ENCODE data around the gene HAGHL. TPM values are rescaled to one million over a fixed set of nuclear protein-coding genes. Genes with fewer than 3 reads are reported as not detected.

Gene HAGHL
- total and polyA plus RNA-seq, 10 donors: 7.7 to 75.8 (median 20.3) TPM

GRCh38 chr16:729768-730665 lies 3.1 kb downstream of the HAGHL start:
- peaks cover 0 to 61% (median 34%) of the 10 kb centered on the region in 6 donors for H3K36me3 ChIP-seq
- peaks cover 5 to 39% (median 33%) of the 10 kb centered on the region in 6 donors for H3K4me1 ChIP-seq
- DNase-seq: peak; percentile 79
- intact Hi-C loops (cut with DNase I; ENCODE audit: low total_unique reads): no loop called here
- no peak overlapping the region for H3K4me3 ChIP-seq
- H3K9me3 ChIP-seq: no peaks in the 10 kb centered on the region
- TF ChIP-seq CTCF (IDR thresholded peaks at IDR 0.05 in 8 of 11, conservative IDR thresholded peaks at IDR 0.05 in 3 of 11) (no peak), POLR2A (IDR thresholded peaks at IDR 0.05) (no peak), POLR2AphosphoS5 (IDR thresholded peaks at IDR 0.05) (peak in 2 of 3 donors; percentile 26 to 65)
- no peak overlapping the region for H3K27ac ChIP-seq
- H3K27me3 ChIP-seq (replicated peaks in 1 of 7): peaks cover 0 to 42% (median 18%) of the 10 kb centered on the region in 7 donors
- 91 to 96% (median 92%) methylated on average over 28 to 37 of the region's 37 CpGs for WGBS, 5 donors

- peaks cover 0 to 35% (median 18%) of the 10 kb centered on the region in 7 donors for H3K27me3 ChIP-seq (replicated peaks in 1 of 7)
- H3K4me3 ChIP-seq: no peak overlapping the region
- H3K36me3 ChIP-seq: peaks cover 0 to 69% (median 43%) of the 10 kb centered on the region in 6 donors
- peak; percentile 72 for DNase-seq
- WGBS, 5 donors: 84 to 93% (median 89%) methylated on average over 17 to 22 of the region's 22 CpGs
- H3K4me1 ChIP-seq: peaks cover 5 to 34% (median 31%) of the 10 kb centered on the region in 6 donors
- TF ChIP-seq POLR2A (IDR thresholded peaks at IDR 0.05) (no peak), POLR2AphosphoS5 (IDR thresholded peaks at IDR 0.05) (peak in 2 of 3 donors; percentile 1 to 2)
- no peak overlapping the region for H3K27ac ChIP-seq
- H3K9me3 ChIP-seq: no peaks in the 10 kb centered on the region
- intact Hi-C loops (cut with DNase I; ENCODE audit: low total_unique reads): no loop called here
These were observed 4.0 kb downstream of the HAGHL start for GRCh38 chr16:730666-731509.

DNA sequence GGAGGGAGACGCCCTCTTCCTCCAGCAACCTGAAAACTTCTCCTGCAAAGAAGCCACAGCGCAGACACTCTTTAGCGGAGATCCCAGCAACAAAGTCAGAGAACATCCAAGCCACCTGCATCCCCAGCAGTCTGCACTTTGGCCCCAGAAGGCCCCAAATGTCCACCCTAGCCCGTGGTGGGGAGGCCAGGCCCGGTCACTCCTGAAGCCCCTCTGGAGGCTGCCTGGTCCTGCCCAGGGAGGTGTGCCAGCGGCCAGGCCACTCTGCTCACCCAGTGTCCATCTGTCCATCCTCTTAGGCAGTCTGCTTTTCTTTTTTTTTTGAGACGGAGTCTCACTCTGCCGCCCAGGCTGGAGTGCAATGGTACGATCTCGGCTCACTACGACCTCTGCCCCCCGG lies 5.4 kb downstream of the HAGHL start:
- TF ChIP-seq POLR2A (IDR thresholded peaks at IDR 0.05) (no peak), CTCF (IDR thresholded peaks at IDR 0.05 in 8 of 11, conservative IDR thresholded peaks at IDR 0.05 in 3 of 11) (no peak), POLR2AphosphoS5 (IDR thresholded peaks at IDR 0.05) (no peak)
- H3K4me1 ChIP-seq: peaks cover 0 to 31% (median 19%) of the 10 kb centered on the region in 6 donors
- intact Hi-C loops (cut with DNase I; ENCODE audit: low total_unique reads): no loop called here
- H3K4me3 ChIP-seq: no peak overlapping the region
- no peak for DNase-seq
- H3K27ac ChIP-seq: no peak overlapping the region
- peaks cover 0 to 84% (median 58%) of the 10 kb centered on the region in 6 donors for H3K36me3 ChIP-seq
- H3K9me3 ChIP-seq: no peaks in the 10 kb centered on the region
- 93 to 95% (median 95%) methylated on average over 12 of the region's 12 CpGs for WGBS, 5 donors
- peaks cover 0 to 21% (median 8%) of the 10 kb centered on the region in 7 donors for H3K27me3 ChIP-seq (replicated peaks in 1 of 7)

GRCh38 chr16:732936-733335 lies 6.0 kb downstream of the HAGHL start:
- Histone ChIP-seq H3K27me3 (replicated peaks in 1 of 7) (peaks cover 0 to 15% (median 3%) of the 10 kb centered on the region in 7 donors), H3K36me3 (peaks cover 0 to 90% (median 61%) of the 10 kb centered on the region in 6 donors), H3K4me1 (peaks cover 0 to 31% (median 14%) of the 10 kb centered on the region in 6 donors), H3K27ac (no peak overlapping the region), H3K4me3 (no peak overlapping the region), H3K9me3 (no peaks in the 10 kb centered on the region)
- no peak for DNase-seq
- 90 to 98% (median 92%) methylated on average over 6 to 13 of the region's 13 CpGs for WGBS, 5 donors
- intact Hi-C loops (cut with DNase I; ENCODE audit: low total_unique reads): no loop called here
- TF ChIP-seq POLR2AphosphoS5 (IDR thresholded peaks at IDR 0.05) (no peak), POLR2A (IDR thresholded peaks at IDR 0.05) (no peak), CTCF (IDR thresholded peaks at IDR 0.05 in 8 of 11, conservative IDR thresholded peaks at IDR 0.05 in 3 of 11) (peak in 2 of 11 experiments; percentile 1 to 27)

Data from spleen (tissue), 11 donors.